ENCODE data around the gene SLC44A3. TPM values are rescaled to one million over a fixed set of nuclear protein-coding genes. Genes with fewer than 3 reads are reported as not detected.

The SLC44A3 gene
- total and polyA plus RNA-seq, 9 donors, result 1.1 to 31.3 (median 3.3) TPM

DNA sequence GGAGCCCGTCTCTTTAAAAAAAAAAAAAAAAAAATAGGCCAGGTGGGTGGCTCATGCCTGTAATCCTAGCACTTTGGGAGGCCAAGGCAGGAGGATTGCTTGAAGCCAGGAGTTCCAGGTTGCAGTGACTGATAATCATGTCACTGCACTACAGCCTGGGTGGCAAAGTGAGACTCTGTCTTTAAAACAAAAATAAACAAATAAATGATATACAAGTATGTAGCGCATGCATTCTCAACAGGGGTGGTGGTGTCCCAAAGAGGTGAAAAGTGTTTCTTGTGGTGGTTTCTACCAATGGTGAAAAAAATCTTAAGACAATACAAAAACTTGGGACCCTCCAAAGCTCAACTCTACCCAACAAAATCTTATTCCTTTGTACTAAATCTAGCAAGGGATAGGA lies 88.8 kb downstream of the SLC44A3 start:
- Histone ChIP-seq H3K27me3 (no peaks in the 10 kb centered on the region), H3K27ac (no peak overlapping the region), H3K4me1 (ENCODE audit: insufficient read depth) (peaks cover 28% of the 10 kb centered on the region), H3K4me3 (no peak overlapping the region), H3K36me3 (no peaks in the 10 kb centered on the region), H3K9me3 (no peaks in the 10 kb centered on the region)
- TF ChIP-seq EP300 (IDR thresholded peaks at IDR 0.05), result no peak
- TF ChIP-seq, protein P1, sequence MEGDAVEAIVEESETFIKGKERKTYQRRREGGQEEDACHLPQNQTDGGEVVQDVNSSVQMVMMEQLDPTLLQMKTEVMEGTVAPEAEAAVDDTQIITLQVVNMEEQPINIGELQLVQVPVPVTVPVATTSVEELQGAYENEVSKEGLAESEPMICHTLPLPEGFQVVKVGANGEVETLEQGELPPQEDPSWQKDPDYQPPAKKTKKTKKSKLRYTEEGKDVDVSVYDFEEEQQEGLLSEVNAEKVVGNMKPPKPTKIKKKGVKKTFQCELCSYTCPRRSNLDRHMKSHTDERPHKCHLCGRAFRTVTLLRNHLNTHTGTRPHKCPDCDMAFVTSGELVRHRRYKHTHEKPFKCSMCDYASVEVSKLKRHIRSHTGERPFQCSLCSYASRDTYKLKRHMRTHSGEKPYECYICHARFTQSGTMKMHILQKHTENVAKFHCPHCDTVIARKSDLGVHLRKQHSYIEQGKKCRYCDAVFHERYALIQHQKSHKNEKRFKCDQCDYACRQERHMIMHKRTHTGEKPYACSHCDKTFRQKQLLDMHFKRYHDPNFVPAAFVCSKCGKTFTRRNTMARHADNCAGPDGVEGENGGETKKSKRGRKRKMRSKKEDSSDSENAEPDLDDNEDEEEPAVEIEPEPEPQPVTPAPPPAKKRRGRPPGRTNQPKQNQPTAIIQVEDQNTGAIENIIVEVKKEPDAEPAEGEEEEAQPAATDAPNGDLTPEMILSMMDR (IDR thresholded peaks at IDR 0.05), result no peak
- TF ChIP-seq POLR2A (IDR thresholded peaks at IDR 0.05), result no peak
- intact Hi-C loops (cut with DNase I), result no loop called here
- DNase-seq, result no peak
- 93 to 97% (median 95%) methylated on average over 2 of the region's 2 CpGs for WGBS, 3 donors

DNA sequence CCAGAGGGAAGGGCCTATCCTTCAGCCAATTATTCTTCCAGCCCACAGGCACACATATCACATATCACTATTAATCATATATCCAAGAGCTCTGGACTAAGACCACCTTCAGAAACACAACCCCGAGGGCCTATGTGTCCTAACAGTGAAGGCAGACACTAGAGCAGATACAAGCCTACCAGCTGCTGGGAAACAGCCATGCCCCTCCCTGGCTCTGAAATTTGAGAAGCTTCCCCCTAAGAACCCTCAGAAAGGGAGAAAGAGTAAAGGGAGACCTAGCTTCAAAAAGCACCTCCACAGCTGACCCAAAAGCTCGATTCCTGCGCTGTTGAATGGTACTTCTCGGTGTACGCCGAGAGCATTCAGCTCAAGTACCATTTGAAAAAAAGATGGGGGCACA lies 89.3 kb downstream of the SLC44A3 start:
- H3K27ac ChIP-seq, result no peak overlapping the region
- no peaks in the 10 kb centered on the region for H3K9me3 ChIP-seq
- no peak for DNase-seq
- H3K36me3 ChIP-seq, result no peaks in the 10 kb centered on the region
- H3K27me3 ChIP-seq, result no peaks in the 10 kb centered on the region
- no peak overlapping the region for H3K4me3 ChIP-seq
- intact Hi-C loops (cut with DNase I), result no loop called here
- H3K4me1 ChIP-seq (ENCODE audit: insufficient read depth), result peaks cover 30% of the 10 kb centered on the region
- TF ChIP-seq, protein P1 (IDR thresholded peaks at IDR 0.05), result no peak
- no peak for TF ChIP-seq POLR2A (IDR thresholded peaks at IDR 0.05)
- no peak for TF ChIP-seq EP300 (IDR thresholded peaks at IDR 0.05)
- WGBS, 3 donors, result 77 to 84% (median 78%) methylated on average over 6 of the region's 6 CpGs

DNA sequence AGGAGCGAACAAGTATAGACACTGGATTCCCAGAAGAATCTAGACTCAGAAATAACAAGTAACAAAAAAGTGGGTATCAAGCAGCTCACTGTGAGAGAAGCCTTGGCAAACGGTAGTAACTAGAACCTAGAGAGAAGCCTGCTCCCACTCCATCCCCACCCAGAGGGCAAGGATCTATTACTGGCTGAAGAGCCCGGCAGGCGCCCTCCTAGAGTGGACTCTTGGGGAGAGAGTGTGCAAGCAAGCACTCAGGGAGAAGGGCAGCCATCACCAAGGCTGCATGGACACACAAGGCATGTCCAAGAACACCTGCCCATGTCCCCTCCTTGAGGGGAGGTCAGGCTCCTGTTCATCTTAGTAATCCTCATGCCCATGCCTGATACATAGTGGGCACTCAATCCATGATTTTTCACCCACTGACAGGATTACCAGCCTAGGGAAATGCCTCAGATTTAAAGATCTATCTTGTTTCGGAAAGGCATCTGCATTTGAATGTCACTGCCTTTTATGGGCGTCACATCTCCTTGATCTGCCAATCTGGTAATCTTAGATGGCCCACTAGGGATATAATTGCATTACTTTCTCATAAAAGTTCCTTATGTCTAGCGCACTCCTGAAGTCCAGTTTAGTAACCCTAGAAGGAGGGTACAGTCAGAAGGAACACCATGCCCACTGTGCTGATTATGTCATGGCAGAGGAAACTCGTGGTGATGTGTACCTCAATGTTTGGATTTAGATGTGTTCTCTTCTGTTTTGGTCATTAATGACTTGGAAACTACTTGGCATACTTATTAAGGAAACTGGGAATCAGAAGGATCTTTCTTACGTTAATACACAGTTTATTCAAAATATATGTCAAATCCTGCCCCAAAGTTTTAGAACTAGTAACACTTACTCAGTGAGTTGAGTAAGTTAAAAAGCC lies 92.4 kb downstream of the SLC44A3 start:
- Histone ChIP-seq H3K27me3 (no peaks in the 10 kb centered on the region), H3K27ac (no peak overlapping the region), H3K4me3 (no peak overlapping the region), H3K36me3 (no peaks in the 10 kb centered on the region), H3K4me1 (ENCODE audit: insufficient read depth) (peaks cover 25% of the 10 kb centered on the region), H3K9me3 (no peaks in the 10 kb centered on the region)
- no peak for TF ChIP-seq POLR2A (IDR thresholded peaks at IDR 0.05)
- no peak for TF ChIP-seq EP300 (IDR thresholded peaks at IDR 0.05)
- TF ChIP-seq, protein P1 (IDR thresholded peaks at IDR 0.05), result no peak
- WGBS, 3 donors, result 62 to 63% (median 63%) methylated on average over 9 of the region's 9 CpGs
- DNase-seq, result no peak
- intact Hi-C loops (cut with DNase I), result loop anchor here in 1 of 4 donors (5.0 kb wide), 1 partner anchor 130 kb away; no protein-coding TSS in a partner anchor

DNA sequence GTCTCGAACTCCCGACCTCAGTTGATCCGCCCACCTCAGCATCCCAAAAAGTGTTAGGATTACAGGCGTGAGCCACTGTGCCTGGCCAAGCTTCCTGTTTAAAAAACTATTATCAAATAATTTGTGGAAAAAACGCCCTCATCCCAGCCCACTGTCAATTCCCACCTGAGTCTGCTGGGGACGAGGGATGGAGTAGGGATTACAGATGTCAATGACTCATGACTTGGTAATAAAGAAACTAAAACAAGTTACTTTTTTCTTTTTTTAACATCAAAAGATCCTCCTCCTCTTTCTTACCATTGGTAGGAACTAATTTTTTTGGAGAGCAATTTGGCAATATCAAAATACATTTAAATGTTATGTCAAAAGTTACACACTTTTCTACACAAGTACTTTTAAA lies 97.1 kb downstream of the SLC44A3 start:
- intact Hi-C loops (cut with DNase I), result no loop called here
- Histone ChIP-seq H3K9me3 (no peaks in the 10 kb centered on the region), H3K27me3 (no peaks in the 10 kb centered on the region), H3K4me3 (no peak overlapping the region), H3K36me3 (no peaks in the 10 kb centered on the region), H3K27ac (no peak overlapping the region), H3K4me1 (ENCODE audit: insufficient read depth) (peaks cover 32% of the 10 kb centered on the region)
- no peak for DNase-seq
- 75 to 79% (median 78%) methylated on average over 6 of the region's 6 CpGs for WGBS, 3 donors
- TF ChIP-seq POLR2A (IDR thresholded peaks at IDR 0.05), result no peak
- TF ChIP-seq EP300 (IDR thresholded peaks at IDR 0.05), result no peak
- TF ChIP-seq, protein P1 (IDR thresholded peaks at IDR 0.05), result no peak

Data from ovary (tissue), 9 donors.